HepG2 (cell line): Measurements from ENCODE around the gene ELF1. TPM values are rescaled to one million over a fixed set of nuclear protein-coding genes. Genes with fewer than 3 reads are reported as not detected.

Experiments
- ATF2 ChIP-seq: sonication (generic); formaldehyde crosslinking; IDR thresholded peaks from 2 replicates; pipeline ENCODE4 v1.4.0; 2020; ENCODE audit warnings: missing genetic modification reagents
- ERF ChIP-seq: IDR thresholded peaks from 2 replicates; pipeline ENCODE4 v1.6.1; 2018; ENCODE audit warnings: missing biosample characterization, missing genetic modification reagents
- KLF15 ChIP-seq: sonication (generic); formaldehyde crosslinking; IDR thresholded peaks from 2 replicates; pipeline ENCODE4 v1.8.1; 2023; ENCODE audit warnings: borderline replicate concordance, mild to moderate bottlenecking, inconsistent platforms, missing genetic modification reagents, mixed read lengths
- MATR3 ChIP-seq: sonication (generic); formaldehyde crosslinking; IDR thresholded peaks from 2 replicates; pipeline ENCODE4 v1.4.0; 2020; ENCODE audit warnings: missing genetic modification reagents
- MXI1 ChIP-seq: IDR thresholded peaks from 3 replicates; pipeline ENCODE4 v1.6.1; 2012; ENCODE audit warnings: low read depth, low read length, inconsistent platforms, borderline replicate concordance
- MYC ChIP-seq: sonication (generic); formaldehyde crosslinking; IDR thresholded peaks from 2 replicates; pipeline ENCODE4 v1.9.0; 2021; ENCODE audit warnings: missing genetic modification reagents, borderline replicate concordance
- RFX1 ChIP-seq: fragments of 450-650 bp; IDR thresholded peaks from 2 replicates; pipeline ENCODE4 v1.6.1; 2017
- SNRNP70 ChIP-seq: fragments of 200-400 bp; formaldehyde crosslinking; IDR thresholded peaks from 2 replicates; pipeline ENCODE4 v1.6.1; 2017; ENCODE audit warnings: mild to moderate bottlenecking, low read depth, low read length, moderate library complexity
- TERF1 ChIP-seq: sonication (generic); formaldehyde crosslinking; IDR thresholded peaks from 2 replicates; pipeline ENCODE4 v1.8.0; 2022; ENCODE audit warnings: mild to moderate bottlenecking, missing genetic modification reagents, moderate library complexity
- TIGD3 ChIP-seq: sonication (generic); formaldehyde crosslinking; IDR thresholded peaks from 2 replicates; pipeline ENCODE4 v1.5.1; 2020; ENCODE audit warnings: mild to moderate bottlenecking, missing genetic modification reagents, borderline replicate concordance
- U2AF1 ChIP-seq: fragments of 200-400 bp; formaldehyde crosslinking; optimal IDR thresholded peaks from 2 replicates; pipeline ENCODE3; 2017; ENCODE audit warnings: mild to moderate bottlenecking, low read depth, low read length
- XRCC5 ChIP-seq: fragments of 200-400 bp; formaldehyde crosslinking; optimal IDR thresholded peaks from 2 replicates; pipeline ENCODE3; 2017; ENCODE audit warnings: mild to moderate bottlenecking, low read length
- ZBTB14 ChIP-seq: sonication (generic); formaldehyde crosslinking; IDR thresholded peaks from 2 replicates; pipeline ENCODE4 v1.4.0; 2020; ENCODE audit warnings: missing genetic modification reagents
- ZBTB3 ChIP-seq: sonication (generic); formaldehyde crosslinking; IDR thresholded peaks from 2 replicates; pipeline ENCODE4 v1.4.0; 2020; ENCODE audit warnings: low read depth, mild to moderate bottlenecking, moderate library complexity, missing genetic modification reagents, borderline replicate concordance
- ZBTB37 ChIP-seq: sonication (generic); formaldehyde crosslinking; IDR thresholded peaks from 2 replicates; pipeline ENCODE4 v1.4.0; 2020; ENCODE audit warnings: mild to moderate bottlenecking, missing genetic modification reagents
- ZBTB7A ChIP-seq: sonication (generic); formaldehyde crosslinking; IDR thresholded peaks from 2 replicates; pipeline ENCODE4 v1.8.0; 2022; ENCODE audit warnings: mild to moderate bottlenecking, missing genetic modification reagents
- ZFP1 ChIP-seq: IDR thresholded peaks from 2 replicates; pipeline ENCODE4 v1.6.1; 2016
- ZNF10 ChIP-seq: sonication (generic); formaldehyde crosslinking; IDR thresholded peaks from 2 replicates; pipeline ENCODE4 v1.4.0; 2020; ENCODE audit warnings: mild to moderate bottlenecking, low read depth, missing genetic modification reagents, borderline replicate concordance
- ZNF138 ChIP-seq: sonication (generic); formaldehyde crosslinking; IDR thresholded peaks from 2 replicates; pipeline ENCODE4 v1.5.0; 2020; ENCODE audit warnings: mild to moderate bottlenecking, low read depth, missing genetic modification reagents
- ZNF326 ChIP-seq: sonication (generic); formaldehyde crosslinking; IDR thresholded peaks from 2 replicates; pipeline ENCODE4 v1.4.0; 2020; ENCODE audit warnings: missing genetic modification reagents, borderline replicate concordance
- ZNF740 ChIP-seq: sonication (generic); formaldehyde crosslinking; IDR thresholded peaks from 2 replicates; pipeline ENCODE4 v1.4.0; 2020; ENCODE audit warnings: missing genetic modification reagents
- ZNF747 ChIP-seq: sonication (generic); formaldehyde crosslinking; IDR thresholded peaks from 2 replicates; pipeline ENCODE4 v1.8.1; 2023; ENCODE audit warnings: missing genetic modification reagents, mild to moderate bottlenecking, borderline replicate concordance
- ZNF784 ChIP-seq: sonication (generic); formaldehyde crosslinking; IDR thresholded peaks from 2 replicates; pipeline ENCODE4 v1.5.1; 2020; ENCODE audit warnings: missing genetic modification reagents, mild to moderate bottlenecking, borderline replicate concordance
- ZNF879 ChIP-seq: sonication (generic); formaldehyde crosslinking; IDR thresholded peaks from 2 replicates; pipeline ENCODE4 v1.8.1; 2023; ENCODE audit warnings: missing genetic modification reagents
- polyA plus RNA-seq, 8 experiments: library from polyadenylated mRNA; depleted of rRNA in 3 of 8; stranded (reverse) in 7 of 8; unstranded in 1 of 8; fragments of >200 nt; fragmentation: Illumina TruSeq in 4 of 8; extraction: Trizol in 4 of 8; gene quantifications; 2 replicates each; pipeline versions ENCODE4 v1.2.1 to v1.2.3, GENCODE V29; 2011 to 2016; ENCODE audit warnings: low read depth in 4 of 8, missing spikeins in 1 of 8, mixed read lengths in 1 of 8; ENCODE audit not compliant: insufficient read depth in 1 of 8
- total RNA-seq, 5 experiments: library from RNA; depleted of rRNA; stranded (reverse); fragments of >200 nt; fragmentation: Illumina TruSeq; extraction: Trizol; gene quantifications; 2 replicates each; pipeline ENCODE4 v1.2.3, GENCODE V29; 2016; ENCODE audit warnings: low read depth in 1 of 5

The ELF1 gene
- total and polyA plus RNA-seq, 2 of the 13 experiments (the other 11 are each of a cell fraction or from before 2014, with no cell fraction given), result 24.6 to 71.5 TPM

- TF ChIP-seq ZNF784 (CRISPR knock-in tag) (no peak), RFX1 (no peak), ZBTB37 (CRISPR knock-in tag) (no peak), ZNF10 (CRISPR knock-in tag) (no peak), ZNF747 (no peak), SNRNP70 (no peak), KLF15 (CRISPR knock-in tag) (no peak), ERF (CRISPR knock-in tag) (no peak; the same call in 1 of the 2 replicates), ZNF740 (CRISPR knock-in tag) (no peak), XRCC5 (peak; percentile 63), MATR3 (no peak), TIGD3 (CRISPR knock-in tag) (no peak), MYC (CRISPR knock-in tag) (no peak), ZFP1 (0 out of 2 replicates have a peak, but pooled peaks have one; percentile 38), ZBTB3 (CRISPR knock-in tag) (no peak), TERF1 (CRISPR knock-in tag) (no peak), U2AF1 (no peak), ATF2 (CRISPR knock-in tag) (peak; percentile 53; the same call in 1 of the 2 replicates), ZNF879 (CRISPR knock-in tag) (no peak), ZBTB7A (CRISPR knock-in tag) (no peak), MXI1 (no peak), ZBTB14 (CRISPR knock-in tag) (no peak), ZNF326 (CRISPR knock-in tag) (no peak), ZNF138 (CRISPR knock-in tag) (no peak)
Observed at GRCh38 chr13:41001695-41002094, 17.4 kb downstream of the ELF1 start (continued).
